Mesendoderm (in vitro differentiated cells): ENCODE results near the gene KCNK6.

Experiments used
- DNase-seq: peaks from one replicate; pipeline ENCODE4 v3.0.0; 2013
- H2AK5ac ChIP-seq: 2 replicates; pipeline ENCODE4 v1.6.1; 2013; ENCODE audit warnings: low read length, inconsistent platforms
- H2BK120ac ChIP-seq: 2 replicates; pipeline ENCODE4 v1.6.1; 2013; ENCODE audit warnings: low read depth, mild to moderate bottlenecking, low read length, moderate library complexity, mixed read lengths
- H2BK15ac ChIP-seq: replicated peaks from 2 replicates; pipeline ENCODE4 v1.6.1; 2013; ENCODE audit warnings: low read depth, mild to moderate bottlenecking, moderate library complexity
- H2BK5ac ChIP-seq: 2 replicates; pipeline ENCODE4 v1.6.1; 2013; ENCODE audit warnings: low read length, inconsistent platforms
- H3K18ac ChIP-seq: 2 replicates; pipeline ENCODE4 v1.6.1; 2013; ENCODE audit warnings: mild to moderate bottlenecking, low read length, mixed read lengths
- H3K23ac ChIP-seq: one replicate; pipeline ENCODE4 v1.6.1; 2013; ENCODE audit warnings: low read length
- H3K27ac ChIP-seq: 2 replicates; pipeline ENCODE4 v1.5.1; 2013; ENCODE audit warnings: low read depth, mild to moderate bottlenecking, inconsistent platforms, low read length, moderate library complexity
- H3K27me3 ChIP-seq: 2 replicates; pipeline ENCODE4 v1.6.1; 2013; ENCODE audit warnings: low read length, control low read depth, mild to moderate bottlenecking, inconsistent platforms; ENCODE audit not compliant: insufficient read depth, poor library complexity
- H3K36me3 ChIP-seq: 2 replicates; pipeline ENCODE4 v1.6.1; 2013; ENCODE audit warnings: low read length, inconsistent platforms; ENCODE audit not compliant: control insufficient read depth, insufficient read depth
- H3K4ac ChIP-seq: one replicate; pipeline ENCODE4 v1.6.1; 2013; ENCODE audit warnings: low read depth, mild to moderate bottlenecking, low read length, moderate library complexity
- H3K4me1 ChIP-seq: 2 replicates; pipeline ENCODE4 v1.6.1; 2013; ENCODE audit warnings: low read depth, low read length, inconsistent platforms; ENCODE audit not compliant: control insufficient read depth
- H3K4me2 ChIP-seq: 2 replicates; pipeline ENCODE4 v1.6.1; 2013; ENCODE audit warnings: low read length
- H3K4me3 ChIP-seq: 2 replicates; pipeline ENCODE4 v1.5.1; 2013; ENCODE audit warnings: mild to moderate bottlenecking, low read length
- H3K56ac ChIP-seq: one replicate; pipeline ENCODE4 v1.6.1; 2013; ENCODE audit warnings: low read length
- H3K79me1 ChIP-seq: 2 replicates; pipeline ENCODE4 v1.6.1; 2013; ENCODE audit warnings: low read length, inconsistent platforms
- H3K79me2 ChIP-seq: 2 replicates; pipeline ENCODE4 v1.6.1; 2013; ENCODE audit warnings: mild to moderate bottlenecking, low read length; ENCODE audit not compliant: control insufficient read depth, insufficient read depth
- H3K9ac ChIP-seq: 2 replicates; pipeline ENCODE4 v1.6.1; 2013; ENCODE audit warnings: low read length, inconsistent platforms
- H4K5ac ChIP-seq: one replicate; pipeline ENCODE4 v1.6.1; 2013; ENCODE audit warnings: low read length
- H4K8ac ChIP-seq: one replicate; pipeline ENCODE4 v1.6.1; 2013; ENCODE audit warnings: low read depth, mild to moderate bottlenecking, control low read depth, low read length, moderate library complexity
- WGBS: extraction: QIAGEN DNeasy Blood & Tissue Kit; methylation state at CpG from one replicate; pipeline ENCODE4 v1.1.7; 2013; ENCODE audit warnings: low lambda C conversion rate, missing lambda C conversion rate; ENCODE audit not compliant: insufficient coverage; ENCODE audit errors: extremely low coverage; 5-methylcytosine and 5-hydroxymethylcytosine counted together

The KCNK6 gene

GRCh38 chr19:38283271-38283670, 36.4 kb upstream of the KCNK6 start:
- DNase-seq, result no peak
- H2BK120ac ChIP-seq, result no peak overlapping the region
- H3K9ac ChIP-seq, result no peak overlapping the region
- H3K79me1 ChIP-seq, result peaks cover 22% of the 10 kb centered on the region
- H3K79me2 ChIP-seq, result peaks cover 23% of the 10 kb centered on the region
- H2AK5ac ChIP-seq, result no peak overlapping the region
- WGBS, result no CpG with 5 or more reads among the region's 8 CpGs
- H3K27me3 ChIP-seq, result no peaks in the 10 kb centered on the region
- H2BK5ac ChIP-seq, result no peak overlapping the region
- H3K4me1 ChIP-seq, result no peaks in the 10 kb centered on the region
- H3K4me3 ChIP-seq, result no peak overlapping the region
- no peak overlapping the region for H2BK15ac ChIP-seq
- H3K23ac ChIP-seq, result no peak overlapping the region
- H3K18ac ChIP-seq, result no peak overlapping the region
- peaks cover 8% of the 10 kb centered on the region for H3K36me3 ChIP-seq
- H4K5ac ChIP-seq, result no peak overlapping the region
- no peak overlapping the region for H3K56ac ChIP-seq
- H3K27ac ChIP-seq, result no peak overlapping the region
- H4K8ac ChIP-seq, result no peak overlapping the region
- H3K4ac ChIP-seq, result no peak overlapping the region
- no peak overlapping the region for H3K4me2 ChIP-seq

DNA sequence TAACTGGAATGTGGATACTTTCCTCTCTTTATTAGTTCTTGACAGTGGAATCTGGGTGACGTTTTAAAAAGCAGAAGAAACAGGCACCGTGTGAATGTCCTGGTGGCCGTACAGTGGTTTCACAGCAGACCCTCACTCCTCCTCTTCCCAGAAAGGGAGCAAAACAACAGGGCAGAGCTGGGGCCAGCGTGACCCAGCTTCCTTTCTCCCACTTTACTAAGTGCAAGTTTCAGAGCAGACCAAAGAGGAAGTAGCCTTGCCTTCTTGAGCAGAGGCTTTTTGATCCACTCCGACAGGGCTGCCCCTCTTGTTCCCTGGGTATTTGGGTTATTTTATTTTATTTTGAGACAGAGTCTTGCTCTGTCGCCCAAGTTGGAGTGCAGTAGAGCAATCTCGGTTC, 35.2 kb upstream of the KCNK6 start:
- Histone ChIP-seq H3K27ac (no peak overlapping the region), H3K79me2 (peaks cover 22% of the 10 kb centered on the region), H4K5ac (no peak overlapping the region), H3K4me1 (no peaks in the 10 kb centered on the region), H4K8ac (no peak overlapping the region), H3K79me1 (peaks cover 21% of the 10 kb centered on the region), H3K56ac (no peak overlapping the region), H3K4ac (no peak overlapping the region), H2BK15ac (no peak overlapping the region), H2BK5ac (no peak overlapping the region), H3K23ac (no peak overlapping the region), H3K27me3 (no peaks in the 10 kb centered on the region), H2BK120ac (no peak overlapping the region), H3K9ac (no peak overlapping the region), H3K4me3 (no peak overlapping the region), H3K36me3 (peaks cover 10% of the 10 kb centered on the region), H3K4me2 (no peak overlapping the region), H2AK5ac (no peak overlapping the region), H3K18ac (no peak overlapping the region)
- no peak for DNase-seq
- no CpG with 5 or more reads among the region's 7 CpGs for WGBS

DNA sequence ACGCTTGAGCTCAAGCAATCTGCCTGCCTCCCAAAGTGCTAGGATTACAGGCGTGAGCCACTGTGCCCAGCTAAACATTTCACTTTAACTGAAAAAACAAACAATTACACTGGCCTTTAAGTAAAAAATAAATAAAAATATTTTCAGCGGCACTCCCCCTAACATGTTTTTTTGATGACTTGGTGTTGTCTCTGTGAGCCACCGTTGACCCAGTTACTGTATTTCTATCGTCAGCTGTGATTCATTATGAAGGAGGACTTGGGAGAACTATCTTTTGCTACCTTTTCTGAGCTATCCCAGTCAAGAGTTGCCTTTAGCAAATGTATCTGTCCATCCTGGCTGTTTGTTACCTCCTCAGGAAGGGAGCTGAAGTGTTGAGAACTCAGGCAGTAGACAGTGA, 34.1 kb upstream of the KCNK6 start:
- H2BK15ac ChIP-seq, result no peak overlapping the region
- H3K9ac ChIP-seq, result no peak overlapping the region
- no peak overlapping the region for H3K23ac ChIP-seq
- H3K79me1 ChIP-seq, result peaks cover 17% of the 10 kb centered on the region
- no peak overlapping the region for H3K56ac ChIP-seq
- no peak overlapping the region for H3K18ac ChIP-seq
- no peak overlapping the region for H3K4ac ChIP-seq
- H3K36me3 ChIP-seq, result peaks cover 8% of the 10 kb centered on the region
- H3K79me2 ChIP-seq, result peaks cover 15% of the 10 kb centered on the region
- no peak overlapping the region for H2BK5ac ChIP-seq
- H3K27ac ChIP-seq, result no peak overlapping the region
- no peak overlapping the region for H3K4me2 ChIP-seq
- H2AK5ac ChIP-seq, result no peak overlapping the region
- H4K5ac ChIP-seq, result no peak overlapping the region
- H4K8ac ChIP-seq, result no peak overlapping the region
- no peaks in the 10 kb centered on the region for H3K4me1 ChIP-seq
- H3K27me3 ChIP-seq, result no peaks in the 10 kb centered on the region
- WGBS, result no CpG with 5 or more reads among the region's 5 CpGs
- H3K4me3 ChIP-seq, result no peak overlapping the region
- no peak overlapping the region for H2BK120ac ChIP-seq
- DNase-seq, result no peak

DNA sequence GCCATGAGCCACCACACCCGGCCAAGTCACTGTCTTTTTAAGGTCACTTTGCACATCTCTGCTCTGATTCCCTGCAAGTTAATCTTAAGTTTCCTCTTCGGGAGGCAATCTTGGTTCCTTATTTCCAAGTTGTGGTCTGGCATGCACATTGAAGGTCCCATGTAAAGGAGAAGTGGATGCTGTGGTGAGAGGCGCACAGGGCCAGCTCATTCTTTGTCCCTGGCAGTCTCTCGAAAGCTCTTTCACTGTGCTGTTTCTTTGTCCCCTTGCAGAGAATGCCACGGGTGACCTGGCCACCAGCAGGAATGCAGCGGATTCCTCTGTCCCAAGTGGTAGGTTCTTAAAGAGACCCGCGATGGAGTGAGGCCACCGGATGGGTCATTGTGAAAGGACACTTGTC, 32.0 kb upstream of the KCNK6 start:
- Histone ChIP-seq H2BK120ac (no peak overlapping the region), H3K9ac (no peak overlapping the region), H3K36me3 (peaks cover 12% of the 10 kb centered on the region), H2BK5ac (no peak overlapping the region), H3K18ac (no peak overlapping the region), H3K4me2 (no peak overlapping the region), H2BK15ac (no peak overlapping the region), H3K23ac (no peak overlapping the region), H3K79me2 (peaks cover 2% of the 10 kb centered on the region), H3K27ac (no peak overlapping the region), H3K79me1 (peaks cover 8% of the 10 kb centered on the region), H3K56ac (no peak overlapping the region), H3K4me3 (no peak overlapping the region), H3K4ac (no peak overlapping the region), H4K8ac (no peak overlapping the region), H3K27me3 (no peaks in the 10 kb centered on the region), H2AK5ac (no peak overlapping the region), H4K5ac (no peak overlapping the region), H3K4me1 (no peaks in the 10 kb centered on the region)
- WGBS, result no CpG with 5 or more reads among the region's 9 CpGs
- no peak for DNase-seq

DNA sequence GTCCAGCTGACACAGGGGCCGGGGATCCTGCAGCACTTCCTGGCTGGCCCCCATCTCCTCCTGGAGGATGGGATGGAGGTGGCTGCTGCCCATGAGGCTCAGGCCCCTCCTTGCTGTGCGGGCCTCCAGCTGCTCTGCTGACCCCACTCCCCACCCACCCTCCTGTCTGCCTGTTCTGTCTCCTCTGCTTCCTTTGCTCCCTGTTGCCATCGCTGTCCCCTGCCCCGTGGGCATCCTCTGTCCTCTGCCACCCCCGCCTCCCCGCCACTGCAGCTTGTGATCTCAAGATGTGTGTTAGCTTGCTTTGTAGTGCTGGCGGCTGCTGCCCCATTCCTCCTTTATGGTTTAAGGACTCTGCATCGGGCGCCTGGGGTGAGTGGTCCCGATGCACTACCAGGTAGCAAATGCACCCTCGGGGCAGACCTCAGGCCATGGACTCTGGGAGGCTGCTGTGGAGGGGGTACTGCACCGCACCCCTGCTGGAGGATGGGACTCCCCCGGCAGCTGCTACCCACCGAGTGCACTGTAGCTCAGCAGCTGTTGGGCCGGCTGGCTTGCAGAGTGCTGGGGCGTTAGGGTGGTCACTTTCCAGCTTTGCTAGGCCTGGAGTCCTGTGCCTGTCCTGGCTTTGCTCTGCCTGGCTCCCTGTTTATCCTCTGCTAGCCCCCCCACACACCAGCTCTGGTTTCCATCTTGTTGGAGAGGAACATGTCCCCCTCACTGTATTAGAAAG, 31.4 kb upstream of the KCNK6 start:
- peaks cover 5% of the 10 kb centered on the region for H3K79me1 ChIP-seq

GRCh38 chr19:38289955-38290354, 29.7 kb upstream of the KCNK6 start:
- no peak overlapping the region for H3K9ac ChIP-seq

More for the DNA sequence above, 31.4 kb upstream of the KCNK6 start:
- Histone ChIP-seq H2BK15ac (no peak overlapping the region), H3K56ac (no peak overlapping the region), H4K5ac (no peak overlapping the region), H3K27ac (no peak overlapping the region), H2BK120ac (no peak overlapping the region), H2BK5ac (no peak overlapping the region), H3K79me2 (no peaks in the 10 kb centered on the region), H4K8ac (no peak overlapping the region), H3K4me3 (no peak overlapping the region), H3K4me2 (no peak overlapping the region), H3K36me3 (peaks cover 12% of the 10 kb centered on the region), H3K4me1 (no peaks in the 10 kb centered on the region), H3K27me3 (no peaks in the 10 kb centered on the region), H3K9ac (no peak overlapping the region), H2AK5ac (no peak overlapping the region), H3K18ac (no peak overlapping the region), H3K23ac (no peak overlapping the region), H3K4ac (no peak overlapping the region)
- DNase-seq, result no peak
- WGBS, result no CpG with 5 or more reads among the region's 16 CpGs

More at GRCh38 chr19:38289955-38290354, 29.7 kb upstream of the KCNK6 start:
- DNase-seq, result no peak
- H3K4me1 ChIP-seq, result no peaks in the 10 kb centered on the region
- H3K56ac ChIP-seq, result no peak overlapping the region
- H3K4me2 ChIP-seq, result no peak overlapping the region
- no peak overlapping the region for H3K27ac ChIP-seq
- no peak overlapping the region for H4K5ac ChIP-seq
- no peak overlapping the region for H3K4ac ChIP-seq
- H3K79me1 ChIP-seq, result peaks cover 3% of the 10 kb centered on the region
- H3K18ac ChIP-seq, result no peak overlapping the region
- H3K27me3 ChIP-seq, result no peaks in the 10 kb centered on the region
- no peak overlapping the region for H4K8ac ChIP-seq
- no peak overlapping the region for H3K4me3 ChIP-seq
- no peak overlapping the region for H2BK5ac ChIP-seq
- WGBS, result no CpG with 5 or more reads among the region's 15 CpGs
- no peaks in the 10 kb centered on the region for H3K79me2 ChIP-seq
- no peak overlapping the region for H3K23ac ChIP-seq
- H2AK5ac ChIP-seq, result no peak overlapping the region
- peaks cover 12% of the 10 kb centered on the region for H3K36me3 ChIP-seq
- no peak overlapping the region for H2BK15ac ChIP-seq
- no peak overlapping the region for H2BK120ac ChIP-seq
